HAP-1 (cell line): Measurements from ENCODE around the gene VENTX.

Source experiments
- DNase-seq, 2 experiments: peaks; one replicate each; pipeline ENCODE4 v3.0.0-alpha.2; 2016 to 2020; ENCODE audit warnings: low spot score in 2 of 2
- H3K27me3 ChIP-seq: fragments of 250-450 bp; sonication (Bioruptor Pico); 2 replicates; pipeline ENCODE4 v1.5.1; 2020; ENCODE audit warnings: low read depth, mild to moderate bottlenecking, moderate library complexity
- H3K36me3 ChIP-seq: fragments of 250-450 bp; sonication (Bioruptor Pico); replicated peaks from 2 replicates; pipeline ENCODE4 v1.5.1; 2020; ENCODE audit warnings: mild to moderate bottlenecking
- H3K4me1 ChIP-seq: fragments of 250-450 bp; sonication (Bioruptor Pico); 2 replicates; pipeline ENCODE4 v1.5.1; 2020; ENCODE audit warnings: mild to moderate bottlenecking
- H3K4me3 ChIP-seq: fragments of 250-450 bp; sonication (Bioruptor Pico); 2 replicates; pipeline ENCODE4 v1.5.1; 2020; ENCODE audit warnings: mild to moderate bottlenecking, moderate library complexity
- H3K9me3 ChIP-seq: fragments of 250-450 bp; sonication (Bioruptor Pico); 2 replicates; pipeline ENCODE4 v1.5.1; 2020; ENCODE audit warnings: mild to moderate bottlenecking, moderate library complexity
- in situ Hi-C: fragments of 300-500 bp; cut with MboI; formaldehyde crosslinking; loops from 3 replicates; pipeline ENCODE4 v1.14.3; 2020; ENCODE audit warnings: low sequenced_read_pairs, inconsistent platforms, mixed read lengths

VENTX gene

GRCh38 chr10:133253361-133253955, 15.8 kb downstream of the VENTX start:
- no peak for DNase-seq
- H3K9me3 ChIP-seq, result no peaks in the 10 kb centered on the region
- H3K27me3 ChIP-seq, result no peaks in the 10 kb centered on the region
- no peak overlapping the region for H3K4me3 ChIP-seq
- peaks cover 11% of the 10 kb centered on the region for H3K4me1 ChIP-seq
- in situ Hi-C loops, result no loop called here
- no peaks in the 10 kb centered on the region for H3K36me3 ChIP-seq

- Histone ChIP-seq H3K4me3 (no peak overlapping the region), H3K27me3 (no peaks in the 10 kb centered on the region), H3K4me1 (peaks cover 11% of the 10 kb centered on the region), H3K9me3 (no peaks in the 10 kb centered on the region), H3K36me3 (no peaks in the 10 kb centered on the region)
- in situ Hi-C loops, result no loop called here
- DNase-seq, result no peak
Observed at GRCh38 chr10:133254421-133255120, 16.9 kb downstream of the VENTX start.

DNA sequence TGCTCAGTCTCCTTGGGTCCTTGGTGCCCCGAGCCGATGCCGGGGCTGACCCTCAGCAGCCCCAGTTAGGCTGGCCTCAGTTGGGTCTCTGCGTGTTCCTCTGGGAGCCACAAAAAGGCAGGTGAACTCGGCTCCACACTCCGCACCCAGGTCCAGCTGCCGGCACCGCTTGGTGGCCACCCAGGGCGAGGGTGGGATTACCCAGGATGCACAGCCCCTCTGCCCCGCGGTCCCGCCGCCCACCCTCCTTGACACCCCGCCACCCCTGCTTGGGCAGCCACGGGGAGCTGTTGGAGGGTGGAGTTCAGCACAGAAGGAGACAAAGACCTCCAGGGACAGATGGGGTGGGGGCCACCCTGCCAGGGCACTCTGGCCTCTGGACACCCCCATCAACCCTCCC, 17.7 kb downstream of the VENTX start:
- Histone ChIP-seq H3K9me3 (no peaks in the 10 kb centered on the region), H3K4me1 (peaks cover 11% of the 10 kb centered on the region), H3K4me3 (no peak overlapping the region), H3K27me3 (no peaks in the 10 kb centered on the region), H3K36me3 (no peaks in the 10 kb centered on the region)
- in situ Hi-C loops, result no loop called here
- no peak for DNase-seq

DNA sequence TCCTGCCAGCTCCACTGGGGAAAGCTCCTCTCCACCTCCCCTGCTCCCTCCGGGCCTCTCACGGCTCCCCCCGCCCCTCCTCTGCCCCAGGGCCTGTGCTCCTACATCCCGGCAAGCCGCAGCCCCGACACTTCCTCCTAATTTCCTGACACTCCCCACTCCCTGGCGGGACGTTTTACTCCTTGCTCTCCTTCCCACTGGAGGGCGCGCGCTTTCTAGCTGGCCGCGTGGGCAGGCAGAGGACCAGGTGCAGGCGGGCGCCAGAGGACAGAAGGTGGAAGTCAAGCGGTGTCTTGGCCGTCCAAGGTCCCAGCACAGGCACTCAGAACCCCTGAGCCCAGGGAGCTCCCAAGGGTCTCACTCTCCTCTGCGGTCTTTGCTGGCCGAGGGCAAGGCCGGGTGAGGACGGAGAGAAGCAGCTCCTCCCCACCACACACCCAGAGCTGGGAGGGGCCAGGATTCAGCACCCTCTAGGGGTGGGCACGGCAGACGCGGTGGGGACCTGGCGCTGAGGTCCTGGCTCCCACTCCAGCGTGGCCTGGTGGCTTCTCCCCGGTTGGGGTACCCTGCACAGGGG, 19.9 kb downstream of the VENTX start:
- Histone ChIP-seq H3K9me3 (no peaks in the 10 kb centered on the region), H3K4me1 (peaks cover 15% of the 10 kb centered on the region), H3K36me3 (no peaks in the 10 kb centered on the region), H3K27me3 (no peaks in the 10 kb centered on the region), H3K4me3 (peak overlapping the region; percentile 14)
- in situ Hi-C loops, result no loop called here
- peak; percentile 51 to 82 for DNase-seq

DNA sequence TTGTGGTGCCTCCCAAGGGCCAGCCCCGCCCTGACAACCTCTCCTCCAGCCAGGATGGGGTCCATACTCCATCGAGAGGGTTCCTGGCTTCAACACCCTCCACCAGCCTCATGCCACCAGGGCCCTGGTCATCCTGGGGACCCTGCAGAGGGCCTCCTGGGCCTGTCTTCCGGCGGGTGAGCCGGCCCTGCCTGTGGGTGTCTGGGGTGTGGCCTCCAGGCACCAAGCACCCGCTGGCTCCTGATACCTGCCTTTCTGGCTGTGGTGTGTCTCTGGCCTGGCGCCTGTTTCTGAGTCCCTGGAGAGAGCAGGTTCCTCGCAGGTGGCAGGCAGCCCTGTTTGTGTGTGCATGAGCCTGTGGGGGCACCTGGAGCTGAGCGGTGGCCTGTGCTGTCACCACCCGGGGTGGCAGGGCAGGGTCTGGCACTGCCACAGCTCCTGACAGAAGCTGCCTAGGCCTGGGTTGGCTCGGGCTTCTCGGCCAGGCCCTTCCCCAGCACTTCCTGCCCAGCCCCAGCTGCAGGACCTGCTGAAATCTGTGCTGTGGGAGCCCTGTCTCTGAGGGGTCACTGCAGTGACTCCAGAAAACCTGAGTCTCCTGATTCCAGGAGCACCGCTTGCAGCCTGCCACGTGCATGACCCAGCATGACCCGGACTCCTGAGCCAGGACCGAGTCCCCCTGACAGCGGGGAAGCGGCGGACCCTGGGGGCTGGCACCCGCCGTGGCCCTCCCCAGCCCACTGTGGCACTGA, 20.6 kb downstream of the VENTX start:
- in situ Hi-C loops, result no loop called here
- DNase-seq, result no peak
- H3K36me3 ChIP-seq, result no peaks in the 10 kb centered on the region
- peaks cover 15% of the 10 kb centered on the region for H3K4me1 ChIP-seq
- H3K4me3 ChIP-seq, result no peak overlapping the region
- H3K27me3 ChIP-seq, result no peaks in the 10 kb centered on the region
- no peaks in the 10 kb centered on the region for H3K9me3 ChIP-seq

GRCh38 chr10:133258818-133259601, 21.4 kb downstream of the VENTX start:
- Histone ChIP-seq H3K4me1 (peaks cover 15% of the 10 kb centered on the region), H3K36me3 (no peaks in the 10 kb centered on the region), H3K9me3 (no peaks in the 10 kb centered on the region), H3K27me3 (no peaks in the 10 kb centered on the region), H3K4me3 (no peak overlapping the region)
- in situ Hi-C loops, result no loop called here
- no peak for DNase-seq

- peaks cover 15% of the 10 kb centered on the region for H3K4me1 ChIP-seq
- H3K9me3 ChIP-seq, result no peaks in the 10 kb centered on the region
- no peaks in the 10 kb centered on the region for H3K36me3 ChIP-seq
- DNase-seq, result no peak
- in situ Hi-C loops, result no loop called here
- H3K27me3 ChIP-seq, result no peaks in the 10 kb centered on the region
- no peak overlapping the region for H3K4me3 ChIP-seq
Observed at GRCh38 chr10:133259602-133259989, 21.9 kb downstream of the VENTX start.

DNA sequence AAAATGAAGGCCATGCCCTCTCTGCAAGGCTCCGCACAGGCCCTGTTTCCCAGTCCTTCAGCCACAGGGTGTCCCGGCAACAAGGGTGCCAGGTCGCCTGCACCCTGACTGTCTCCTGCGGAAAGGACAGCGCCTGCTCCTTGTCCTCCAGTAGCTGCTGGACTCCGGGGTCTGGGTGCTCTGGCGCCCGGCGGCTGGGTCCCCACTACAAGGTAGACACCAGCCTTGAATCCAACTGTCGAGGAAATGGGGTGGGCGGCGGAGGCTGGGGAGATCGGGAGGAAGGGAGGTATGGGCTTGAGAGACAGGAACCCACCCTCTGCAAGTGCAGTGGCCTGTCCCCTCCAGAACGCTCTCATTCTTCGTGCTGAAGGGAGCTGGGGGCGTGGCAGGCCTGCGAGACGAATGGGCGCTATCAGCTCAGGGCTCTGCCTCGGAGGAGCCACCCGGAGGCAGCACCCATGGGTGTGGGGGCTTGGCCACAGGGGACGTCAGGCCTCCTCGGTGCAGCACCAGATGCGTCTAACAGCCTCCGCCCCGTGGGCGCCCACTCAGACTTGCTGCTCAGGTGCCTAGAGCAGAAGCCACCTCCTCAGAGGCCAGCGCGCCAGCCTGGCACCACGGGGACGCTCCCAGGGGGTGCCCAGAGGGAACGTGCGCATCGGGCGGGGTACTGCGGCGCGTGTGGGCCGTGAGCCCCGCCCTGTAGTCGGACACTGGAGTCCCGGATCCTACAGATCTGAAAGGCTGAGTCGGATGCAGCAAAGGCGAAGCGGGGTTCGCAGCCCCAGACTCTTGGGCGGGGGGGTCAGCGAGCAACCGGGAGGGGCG, 23.5 kb downstream of the VENTX start:
- no peaks in the 10 kb centered on the region for H3K36me3 ChIP-seq
- H3K27me3 ChIP-seq, result no peaks in the 10 kb centered on the region
- peak overlapping the region; percentile 43 for H3K4me3 ChIP-seq
- peak; percentile 12 to 63 for DNase-seq
- H3K4me1 ChIP-seq, result peaks cover 15% of the 10 kb centered on the region
- in situ Hi-C loops, result no loop called here
- H3K9me3 ChIP-seq, result no peaks in the 10 kb centered on the region

- in situ Hi-C loops, result no loop called here
- peak overlapping the region; percentile 43 for H3K4me3 ChIP-seq
- no peaks in the 10 kb centered on the region for H3K36me3 ChIP-seq
- H3K27me3 ChIP-seq, result no peaks in the 10 kb centered on the region
- H3K4me1 ChIP-seq, result peaks cover 15% of the 10 kb centered on the region
- DNase-seq, result peak; percentile 48 to 91
- H3K9me3 ChIP-seq, result no peaks in the 10 kb centered on the region
Observed at GRCh38 chr10:133261726-133262325, 24.2 kb downstream of the VENTX start.

GRCh38 chr10:133262696-133263095, 25.0 kb downstream of the VENTX start:
- Histone ChIP-seq H3K4me1 (peaks cover 8% of the 10 kb centered on the region), H3K9me3 (no peaks in the 10 kb centered on the region), H3K4me3 (no peak overlapping the region), H3K36me3 (no peaks in the 10 kb centered on the region), H3K27me3 (no peaks in the 10 kb centered on the region)
- in situ Hi-C loops, result no loop called here
- DNase-seq, result no peak

DNA sequence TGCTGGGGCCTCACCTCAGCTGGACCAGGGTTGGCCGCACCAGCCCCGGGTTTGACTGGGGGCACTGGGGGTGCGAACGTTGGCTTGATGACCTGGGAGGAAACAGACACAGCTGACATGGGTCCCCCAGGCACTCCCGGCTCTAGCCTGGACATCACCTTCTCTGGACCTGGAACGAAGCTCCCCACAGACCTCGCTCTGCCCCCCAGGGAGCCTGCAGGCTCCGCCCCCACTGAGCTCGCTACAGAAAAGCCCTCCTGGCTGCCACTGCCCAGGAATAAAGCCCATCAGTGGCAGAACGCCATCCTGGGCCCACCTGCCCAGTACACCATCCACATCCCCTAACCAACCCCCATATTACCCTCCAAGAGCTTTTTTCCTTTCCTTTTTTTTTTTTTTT, 26.0 kb downstream of the VENTX start:
- Histone ChIP-seq H3K4me1 (peaks cover 4% of the 10 kb centered on the region), H3K9me3 (no peaks in the 10 kb centered on the region), H3K36me3 (no peaks in the 10 kb centered on the region), H3K4me3 (no peak overlapping the region), H3K27me3 (no peaks in the 10 kb centered on the region)
- no peak for DNase-seq
- in situ Hi-C loops, result no loop called here

DNA sequence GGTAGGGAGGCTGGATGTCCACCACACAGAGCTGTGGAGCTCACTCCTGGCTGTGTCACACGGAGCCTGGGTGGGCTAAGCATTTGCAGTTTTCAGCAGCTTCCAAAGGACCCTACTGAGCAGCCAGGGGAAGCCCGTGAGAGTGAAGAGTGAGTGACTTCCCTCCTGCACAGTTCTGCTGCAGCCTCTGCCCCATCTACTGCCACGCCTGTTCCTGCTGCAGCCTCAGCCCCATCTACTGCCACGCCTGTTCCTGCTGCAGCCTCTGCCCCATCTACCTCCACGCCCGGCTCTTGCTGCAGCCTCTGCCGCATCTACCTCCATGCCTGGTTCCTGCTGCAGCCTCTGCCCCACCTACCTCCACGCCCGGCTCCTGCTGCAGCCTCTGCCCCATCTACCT, 26.8 kb downstream of the VENTX start:
- Histone ChIP-seq H3K4me1 (peaks cover 4% of the 10 kb centered on the region), H3K27me3 (no peaks in the 10 kb centered on the region), H3K9me3 (no peaks in the 10 kb centered on the region), H3K36me3 (no peaks in the 10 kb centered on the region), H3K4me3 (no peak overlapping the region)
- DNase-seq, result no peak
- in situ Hi-C loops, result no loop called here
